Measurements from ENCODE around the gene ZNF195. TPM values are rescaled to one million over a fixed set of nuclear protein-coding genes. Genes with fewer than 3 reads are reported as not detected.
"Not testable (repeated sequence)": the region's sequence is repeated elsewhere in the genome, so short reads cannot be mapped to it uniquely, and the experiment has no call there.

The ZNF195 gene
- total RNA-seq (ENCODE audit: low replicate concordance): 11.4 and 18.1 TPM in 2 replicates

DNA sequence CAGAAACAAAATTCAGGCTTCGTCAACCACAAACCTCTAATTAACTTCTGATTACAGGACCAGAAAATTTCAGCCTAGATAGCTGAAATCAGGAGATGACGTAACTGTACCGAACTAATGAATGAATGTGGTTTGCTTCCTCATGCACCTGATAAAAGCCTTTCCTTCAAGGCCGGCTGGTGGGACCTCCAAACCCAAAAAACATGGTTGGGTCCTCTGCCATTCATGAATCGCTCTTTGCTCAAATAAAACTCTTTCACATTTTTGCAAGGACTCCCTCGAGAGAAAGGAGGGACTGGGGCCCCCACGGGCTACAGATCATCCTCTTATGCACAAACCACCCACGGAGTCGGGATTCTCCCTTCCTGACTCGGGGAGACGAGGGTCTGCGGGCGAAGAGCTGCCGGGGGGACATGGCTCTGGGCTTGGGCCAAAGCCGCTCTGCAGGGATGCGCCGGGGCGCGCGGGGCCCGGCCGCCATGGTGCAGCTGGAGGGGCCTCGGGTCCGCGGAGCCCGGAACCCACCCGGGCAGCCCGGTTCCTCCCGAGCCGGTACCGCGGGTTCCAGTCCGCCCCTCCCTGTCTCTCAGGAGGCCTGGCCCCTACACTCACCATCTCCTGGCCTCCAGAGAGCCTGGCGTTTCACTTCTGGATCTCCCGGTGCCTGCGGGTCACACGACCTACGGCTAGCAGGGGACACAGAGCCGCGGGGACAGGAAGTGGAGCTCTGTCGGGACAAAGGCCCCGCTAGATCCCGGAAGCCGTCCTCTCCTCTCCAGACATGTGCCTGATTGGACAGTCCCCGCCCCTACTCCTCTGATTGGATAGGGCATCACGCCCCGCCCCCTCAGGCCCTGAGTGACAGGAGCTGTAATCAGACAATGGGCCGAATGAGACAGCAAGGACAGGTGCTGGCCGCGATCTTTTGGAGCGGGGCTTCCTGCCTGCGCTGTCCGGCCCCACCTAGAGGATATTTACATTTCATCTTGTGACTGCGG lies at the start of gene ZNF195:
Gene ZNF195, minus strand, starts transcription at position 721 of the 998 bp plus-strand sequence. Its CDS starts 106 bp downstream, at position 615.
- peak within 1 kb of the TSS; percentile 92 for H3K4me3 ChIP-seq (ENCODE audit: low read depth, low read length)
- peak; percentile 84 for DNase-seq (ENCODE audit: low read depth)
- TF ChIP-seq, protein P1, sequence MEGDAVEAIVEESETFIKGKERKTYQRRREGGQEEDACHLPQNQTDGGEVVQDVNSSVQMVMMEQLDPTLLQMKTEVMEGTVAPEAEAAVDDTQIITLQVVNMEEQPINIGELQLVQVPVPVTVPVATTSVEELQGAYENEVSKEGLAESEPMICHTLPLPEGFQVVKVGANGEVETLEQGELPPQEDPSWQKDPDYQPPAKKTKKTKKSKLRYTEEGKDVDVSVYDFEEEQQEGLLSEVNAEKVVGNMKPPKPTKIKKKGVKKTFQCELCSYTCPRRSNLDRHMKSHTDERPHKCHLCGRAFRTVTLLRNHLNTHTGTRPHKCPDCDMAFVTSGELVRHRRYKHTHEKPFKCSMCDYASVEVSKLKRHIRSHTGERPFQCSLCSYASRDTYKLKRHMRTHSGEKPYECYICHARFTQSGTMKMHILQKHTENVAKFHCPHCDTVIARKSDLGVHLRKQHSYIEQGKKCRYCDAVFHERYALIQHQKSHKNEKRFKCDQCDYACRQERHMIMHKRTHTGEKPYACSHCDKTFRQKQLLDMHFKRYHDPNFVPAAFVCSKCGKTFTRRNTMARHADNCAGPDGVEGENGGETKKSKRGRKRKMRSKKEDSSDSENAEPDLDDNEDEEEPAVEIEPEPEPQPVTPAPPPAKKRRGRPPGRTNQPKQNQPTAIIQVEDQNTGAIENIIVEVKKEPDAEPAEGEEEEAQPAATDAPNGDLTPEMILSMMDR (IDR thresholded peaks at IDR 0.05; ENCODE audit: insufficient read depth, low read length): no peak

DNA sequence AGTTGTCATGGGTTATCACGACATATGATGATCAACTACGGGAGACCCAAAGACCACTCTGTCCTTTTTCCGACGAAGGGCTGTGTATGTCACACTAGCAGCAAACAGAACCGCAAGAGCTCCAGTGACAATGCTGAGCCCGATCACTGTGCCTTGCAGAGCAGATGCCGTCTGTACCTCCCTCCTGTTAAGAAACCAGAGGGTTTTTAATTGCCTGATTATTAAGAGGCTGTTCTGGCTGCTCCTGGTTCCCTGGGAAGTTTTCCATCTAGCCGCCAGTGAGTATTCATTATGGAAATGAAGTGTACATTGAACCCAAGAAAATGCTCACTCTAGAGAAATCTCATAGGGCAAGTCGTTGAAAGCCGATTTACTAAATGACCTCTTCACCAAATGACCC lies 49.1 kb upstream of the ZNF195 start:
- DNase-seq (ENCODE audit: low read depth); H3K4me3 ChIP-seq (ENCODE audit: low read depth, low read length): not testable (repeated sequence)

DNA sequence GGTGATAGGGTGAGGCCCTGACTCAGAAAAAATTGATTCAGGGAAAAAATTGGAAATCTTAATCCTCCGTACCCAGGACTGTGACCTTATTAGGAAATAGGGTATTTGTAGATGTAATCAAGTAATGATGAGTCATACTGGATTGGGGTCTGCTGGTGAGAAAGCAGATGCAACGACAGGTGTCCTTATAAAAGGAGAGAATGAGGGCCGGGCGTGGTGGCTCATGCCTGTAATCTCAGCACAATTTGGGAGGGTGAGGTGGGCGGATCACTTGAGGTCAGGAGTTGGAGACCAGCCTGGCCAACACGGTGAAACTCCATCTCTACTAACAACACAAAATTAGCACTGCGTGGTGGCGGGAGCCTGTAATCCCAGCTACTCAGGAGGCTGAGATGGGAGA lies 47.6 kb upstream of the ZNF195 start:
- DNase-seq (ENCODE audit: low read depth): not testable (repeated sequence)

DNA sequence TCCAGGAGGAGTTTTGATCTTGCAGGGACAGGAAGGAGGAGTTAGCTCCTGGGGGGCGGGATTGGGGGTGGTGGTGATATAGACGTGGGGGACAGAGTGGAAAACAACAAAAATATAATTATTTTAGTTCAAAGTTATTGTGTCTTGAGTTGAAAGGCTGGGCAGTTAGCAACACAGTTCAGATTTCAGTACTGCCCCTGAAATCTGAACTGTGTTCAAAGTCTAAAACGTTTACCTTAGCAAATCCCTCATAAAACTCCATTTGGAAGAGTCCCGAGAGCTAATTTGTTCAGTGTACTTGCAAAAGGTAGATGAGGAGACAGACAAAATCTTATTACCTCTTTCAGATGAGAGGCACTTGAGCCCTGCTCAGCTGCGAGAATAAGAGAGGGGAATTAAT lies 45.0 kb upstream of the ZNF195 start:
- not testable (repeated sequence) for DNase-seq (ENCODE audit: low read depth); H3K4me3 ChIP-seq (ENCODE audit: low read depth, low read length)

More for the DNA sequence above, 47.6 kb upstream of the ZNF195 start:
- H3K4me3 ChIP-seq (ENCODE audit: low read depth, low read length): not testable (repeated sequence)

DNA sequence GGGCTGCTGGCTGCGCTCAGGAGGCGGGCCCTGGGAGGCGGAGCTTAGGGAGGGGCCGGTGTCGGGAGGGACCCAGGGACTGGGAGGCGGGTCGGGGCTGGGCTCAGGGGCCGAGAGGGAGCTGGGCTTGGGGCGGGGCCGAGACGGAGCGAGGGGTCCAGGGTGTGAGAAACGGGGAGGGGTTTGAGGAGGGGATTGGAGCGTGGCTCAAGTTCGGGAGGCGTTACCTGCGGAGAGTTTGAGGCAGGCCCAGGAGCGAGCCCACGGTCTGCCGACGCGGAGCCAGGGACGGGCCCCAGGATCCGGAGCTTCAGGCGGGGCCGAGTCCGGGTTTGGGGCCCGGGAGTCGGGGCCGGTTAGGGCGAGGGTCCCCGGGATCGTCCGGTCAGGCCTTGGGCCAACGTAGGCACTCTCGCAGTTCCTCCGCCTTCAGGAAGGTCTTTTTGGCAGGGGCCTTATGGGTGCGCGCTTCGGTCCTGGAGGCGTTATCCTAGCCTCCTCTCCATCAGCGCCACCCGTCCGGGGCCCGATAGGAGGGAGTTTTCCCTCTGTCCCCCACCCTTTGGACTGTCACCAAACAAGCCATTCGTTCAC lies 44.3 kb upstream of the ZNF195 start:
- H3K4me3 ChIP-seq (ENCODE audit: low read depth, low read length): peak overlapping the region; percentile 59
- DNase-seq (ENCODE audit: low read depth): not testable (repeated sequence)

DNA sequence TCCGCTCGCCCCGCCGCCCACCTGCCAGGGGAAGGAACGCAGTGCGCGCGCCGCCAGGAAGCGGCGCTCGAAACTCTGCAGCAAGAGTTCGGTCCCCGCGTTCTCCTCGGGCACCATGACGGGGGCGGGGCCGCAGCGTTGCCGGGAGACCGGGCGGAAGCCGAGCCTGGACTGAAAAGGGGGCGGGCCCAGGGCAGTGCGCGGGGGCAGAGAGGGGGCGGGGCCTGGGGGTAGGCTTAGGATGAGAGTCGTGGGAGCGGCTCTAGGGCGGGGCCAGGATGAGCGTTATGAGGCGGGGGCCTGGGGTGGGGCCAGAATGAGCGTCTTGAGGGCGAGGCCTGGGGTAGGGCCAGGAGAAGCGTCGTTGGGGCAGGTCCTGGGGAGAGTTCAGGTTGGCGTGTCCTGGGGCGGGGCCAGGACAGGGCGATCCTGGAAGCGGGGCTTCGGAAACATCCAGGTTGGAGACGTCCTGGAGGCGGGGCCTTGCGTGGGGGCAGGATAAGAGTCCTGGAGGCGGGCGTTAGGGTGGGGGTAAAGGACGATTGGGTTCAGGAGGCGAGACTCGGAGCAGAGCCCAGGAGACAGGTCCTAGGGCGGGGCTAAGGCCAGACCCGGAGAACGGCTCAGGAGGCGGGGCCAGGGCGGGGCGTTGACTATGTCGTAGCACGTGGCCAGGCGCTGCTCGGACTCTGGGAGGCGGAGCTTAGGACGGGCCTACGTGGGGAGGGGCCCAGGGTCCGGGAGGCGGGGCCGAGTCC lies 43.6 kb upstream of the ZNF195 start:
- peak; percentile 95 for DNase-seq (ENCODE audit: low read depth)

DNA sequence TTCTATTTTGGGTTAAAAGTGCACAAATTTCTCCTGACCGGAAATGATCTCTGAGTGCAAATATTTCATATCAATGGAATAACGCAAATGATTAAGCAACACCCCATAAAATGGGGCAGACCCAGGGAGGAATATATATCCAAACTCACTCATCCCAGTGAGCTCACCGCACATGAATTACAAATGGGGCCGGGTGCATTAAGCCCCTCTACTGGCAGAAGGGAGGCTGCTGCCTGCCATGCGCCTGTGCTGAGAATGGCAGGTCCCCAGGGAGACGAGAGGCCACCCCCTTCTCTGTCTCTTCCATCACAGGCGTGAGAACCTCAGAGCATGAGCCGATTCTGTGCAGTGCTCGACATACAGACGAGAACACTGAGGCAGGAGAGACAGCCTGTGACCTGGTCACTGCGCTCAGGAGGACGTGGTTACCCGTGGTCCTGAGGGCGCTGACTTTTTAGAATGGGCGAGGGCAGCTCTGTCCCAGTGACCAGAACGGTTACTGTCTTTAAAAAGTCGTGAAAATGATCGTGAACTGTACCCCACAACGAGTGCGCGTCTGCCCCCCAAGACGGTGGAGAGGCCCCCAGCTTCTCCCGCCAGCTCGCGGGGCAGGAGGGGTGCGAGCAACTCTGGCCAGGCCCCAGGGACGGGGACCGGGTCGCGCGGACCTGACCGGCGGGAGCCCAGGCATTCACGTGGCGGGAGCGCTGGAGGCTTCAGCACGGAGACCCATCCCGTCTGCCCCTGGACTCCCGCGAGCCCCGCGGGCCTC lies 42.8 kb upstream of the ZNF195 start:
- peak overlapping the region; percentile 69 for H3K4me3 ChIP-seq (ENCODE audit: low read depth, low read length)
- DNase-seq (ENCODE audit: low read depth): peak; percentile 51

More for the DNA sequence above, 43.6 kb upstream of the ZNF195 start:
- H3K4me3 ChIP-seq (ENCODE audit: low read depth, low read length): peak overlapping the region; percentile 69

DNA sequence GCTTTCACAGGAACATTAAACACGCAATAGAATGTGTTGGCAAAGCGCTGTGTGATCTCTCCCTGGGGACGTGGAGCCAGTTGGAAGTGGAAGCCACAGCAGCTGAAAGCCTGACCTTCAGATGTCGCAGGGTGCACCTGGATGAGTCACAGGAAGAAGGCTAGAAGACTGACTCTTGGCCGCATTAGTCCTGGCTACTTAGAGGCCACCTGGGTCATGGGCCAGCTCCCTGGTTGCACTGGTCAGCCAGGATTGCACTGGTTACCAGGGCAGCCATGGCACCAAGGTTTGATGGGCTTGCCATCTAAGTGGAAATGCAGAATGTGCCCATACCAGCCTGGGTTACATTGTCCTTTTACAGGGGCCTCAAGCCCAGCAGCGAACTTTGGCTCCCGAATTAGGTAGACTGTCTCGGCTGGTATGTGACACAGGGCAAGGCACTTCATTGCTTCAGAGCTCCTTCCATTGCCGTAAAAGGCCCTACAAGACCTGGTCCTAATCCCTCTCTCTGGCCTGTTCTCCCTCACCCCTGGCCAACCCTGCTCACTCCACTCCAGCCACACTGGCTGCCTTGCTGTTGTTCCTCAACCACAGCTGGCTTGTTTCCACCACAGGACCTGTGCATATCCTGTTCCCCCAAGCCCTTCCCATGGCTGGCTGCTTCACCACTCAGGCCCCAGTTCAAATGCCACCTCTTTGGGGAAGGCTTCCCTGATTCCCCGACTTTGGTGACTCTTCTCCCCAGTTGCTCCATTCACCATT lies 41.5 kb upstream of the ZNF195 start:
- DNase-seq (ENCODE audit: low read depth): not testable (repeated sequence)

DNA sequence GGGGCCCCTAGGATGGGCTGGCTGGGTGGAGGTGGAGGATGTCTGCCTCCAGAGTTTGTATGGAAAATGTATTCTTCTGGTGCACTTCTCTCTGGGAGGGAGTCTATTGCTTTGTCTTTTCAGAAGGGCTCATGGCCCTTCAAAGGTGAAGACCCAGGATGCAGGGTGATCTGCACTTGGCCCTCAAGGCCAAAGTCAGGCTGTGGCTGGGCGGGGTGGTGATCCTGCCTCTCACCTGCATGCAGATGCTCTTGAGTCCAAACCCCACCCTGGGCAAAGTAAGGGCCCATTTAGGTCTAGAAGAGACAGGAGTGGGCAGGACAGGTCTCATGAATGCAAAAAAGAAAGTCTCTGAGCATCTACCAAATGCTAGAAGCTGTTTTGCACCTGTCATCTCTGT lies 40.5 kb upstream of the ZNF195 start:
- not testable (repeated sequence) for DNase-seq (ENCODE audit: low read depth); H3K4me3 ChIP-seq (ENCODE audit: low read depth, low read length)

More for the DNA sequence above, 41.5 kb upstream of the ZNF195 start:
- H3K4me3 ChIP-seq (ENCODE audit: low read depth, low read length): not testable (repeated sequence)

DNA sequence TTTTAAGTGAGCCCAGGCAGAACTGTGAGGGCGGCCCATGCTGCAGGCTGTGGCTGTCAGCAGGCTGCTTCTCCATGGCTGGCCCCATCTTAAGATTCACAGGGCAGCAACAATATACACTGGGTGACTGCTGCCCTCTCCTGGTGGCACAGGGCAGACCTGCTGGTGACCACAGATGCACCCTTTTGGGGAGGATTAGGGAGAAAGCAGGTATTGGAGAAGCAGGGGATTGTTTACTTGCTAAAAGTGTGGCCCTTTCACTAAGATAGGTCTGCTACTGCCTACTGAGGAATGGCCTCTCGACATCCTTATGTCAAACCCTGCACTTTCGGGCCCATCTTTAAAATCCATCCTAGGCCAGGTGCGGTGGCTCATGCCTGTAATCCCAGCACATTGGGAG lies 38.1 kb upstream of the ZNF195 start:
- TF ChIP-seq, protein P1 (IDR thresholded peaks at IDR 0.05; ENCODE audit: insufficient read depth, low read length): peak; percentile 49
- not testable (repeated sequence) for H3K4me3 ChIP-seq (ENCODE audit: low read depth, low read length)
- peak; percentile 45 for DNase-seq (ENCODE audit: low read depth)

DNA sequence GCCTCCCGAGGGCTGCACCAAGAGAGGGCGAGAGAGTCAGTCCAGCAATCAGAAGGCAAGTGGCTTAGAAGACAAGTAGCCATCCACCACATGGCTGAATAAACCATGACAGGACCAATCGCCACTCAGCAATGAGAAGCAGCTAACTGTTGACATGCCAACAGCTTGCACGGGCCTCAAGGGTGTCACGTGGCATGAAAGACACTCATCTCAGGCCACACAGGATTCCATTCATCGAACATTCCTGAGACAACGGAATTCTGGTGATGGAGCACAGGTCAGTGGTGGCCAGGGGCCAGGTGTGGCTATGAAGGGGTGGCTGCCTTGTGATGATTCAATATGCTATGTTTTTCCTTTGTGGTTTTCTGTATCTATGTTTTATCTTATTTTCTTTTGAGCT lies 36.4 kb upstream of the ZNF195 start:
- DNase-seq (ENCODE audit: low read depth): peak; percentile 1

DNA sequence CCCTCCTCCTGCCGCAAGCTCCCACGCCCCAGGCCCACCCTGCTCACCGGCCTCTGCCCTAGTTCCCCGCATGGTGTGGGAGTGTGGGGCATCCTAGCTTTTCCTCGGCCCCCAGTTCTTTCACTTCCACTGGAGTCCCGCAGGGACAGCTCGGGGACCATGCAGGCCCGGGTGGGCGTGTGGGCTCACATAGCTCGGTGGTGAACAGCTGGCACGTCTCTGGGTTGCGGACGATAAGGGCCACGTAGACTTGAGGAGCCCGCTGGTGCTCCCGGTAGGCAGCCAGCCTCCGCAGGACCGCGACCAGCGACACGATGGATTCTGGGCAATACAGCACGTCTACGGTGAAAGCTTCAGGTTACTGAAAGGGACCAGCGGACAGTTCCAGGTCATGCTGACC lies 34.7 kb upstream of the ZNF195 start:
- not testable (repeated sequence) for DNase-seq (ENCODE audit: low read depth); H3K4me3 ChIP-seq (ENCODE audit: low read depth, low read length)

More for the DNA sequence above, 36.4 kb upstream of the ZNF195 start:
- not testable (repeated sequence) for H3K4me3 ChIP-seq (ENCODE audit: low read depth, low read length)
